Measurements from ENCODE around the gene SLC5A5. TPM values are rescaled to one million over a fixed set of nuclear protein-coding genes. Genes with fewer than 3 reads are reported as not detected.

SLC5A5 gene
- polyA plus RNA-seq, 1 of the 3 experiments (the other 2 are of a cell fraction) = 0.02 TPM

- TF ChIP-seq USF1 (IDR thresholded peaks at IDR 0.05; ENCODE audit: borderline replicate concordance, low read depth) (no peak), PBX3 (IDR thresholded peaks at IDR 0.05) (no peak), RFX5 (IDR thresholded peaks at IDR 0.05; ENCODE audit: low read length) (no peak), NFIC (IDR thresholded peaks at IDR 0.05; ENCODE audit: borderline replicate concordance) (no peak), POLR2AphosphoS5 (IDR thresholded peaks at IDR 0.05; ENCODE audit: low read depth, low read length) (no peak), GABPA (IDR thresholded peaks at IDR 0.05; ENCODE audit: low read depth) (no peak), SMC3 (IDR thresholded peaks at IDR 0.05; ENCODE audit: low read depth, low read length) (no peak), MXI1 (IDR thresholded peaks at IDR 0.05; ENCODE audit: low read depth, low read length) (no peak), YY1 (IDR thresholded peaks at IDR 0.05; ENCODE audit: low read depth) (no peak), SIN3A (IDR thresholded peaks at IDR 0.05; ENCODE audit: borderline replicate concordance, low read depth, low read length) (no peak), IRF3 (IDR thresholded peaks at IDR 0.05; ENCODE audit: low read depth, low read length) (no peak)
Measured at GRCh38 chr19:17922138-17922537, 50.4 kb downstream of the SLC5A5 start (continued).

DNA sequence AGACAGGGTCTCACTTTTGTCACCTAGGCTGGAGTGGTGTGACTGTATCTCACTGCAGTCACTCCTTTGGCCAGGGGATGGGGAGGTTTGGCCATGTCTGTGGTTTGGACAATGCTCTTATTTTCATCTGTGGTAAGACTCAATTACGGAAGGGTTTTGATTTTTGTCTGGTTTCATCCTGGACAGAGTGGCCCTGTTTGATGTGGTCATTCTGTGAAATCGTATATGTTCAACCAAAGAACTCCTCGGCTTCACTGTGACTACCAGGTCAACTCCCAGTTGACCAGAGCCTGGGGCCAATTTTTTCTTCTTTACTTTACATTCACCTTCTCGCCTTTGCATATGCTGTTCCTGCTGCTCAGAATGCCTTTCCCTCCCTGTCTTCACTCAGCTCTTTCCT lies 54.3 kb downstream of the SLC5A5 start:
- Histone ChIP-seq H3K9ac (no peak overlapping the region), H3K4me3 (ENCODE audit: low read depth in 2 of 2, low read length in 1 of 2) (no peak overlapping the region), H3K79me2 (ENCODE audit: insufficient read depth) (no peaks in the 10 kb centered on the region), H2AFZ (ENCODE audit: low read depth) (no peak overlapping the region), H3K27ac (ENCODE audit: low read depth in 2 of 2, low read length in 1 of 2) (no peak overlapping the region), H3K27me3 (ENCODE audit: insufficient read depth) (no peaks in the 10 kb centered on the region; the same call in 1 of the 2 replicates), H3K4me2 (no peak overlapping the region), H3K9me2 (no peaks in the 10 kb centered on the region), H3F3A (replicated peaks; ENCODE audit: insufficient read depth) (no peaks in the 10 kb centered on the region), H4K20me1 (ENCODE audit: insufficient read depth) (no peaks in the 10 kb centered on the region), H3K4me1 (ENCODE audit: control insufficient read depth in 1 of 2, insufficient read depth in 2 of 2, low read depth in 1 of 2, low read length in 1 of 2) (no peaks in the 10 kb centered on the region), H3K9me3 (no peaks in the 10 kb centered on the region), H3K36me3 (replicated peaks in 1 of 2; ENCODE audit: control insufficient read depth in 1 of 2, insufficient read depth in 2 of 2, low read length in 1 of 2) (no peaks in the 10 kb centered on the region)
- no peak for TF ChIP-seq SMC3 (IDR thresholded peaks at IDR 0.05; ENCODE audit: low read depth, low read length)
- TF ChIP-seq GATA2 (CRISPR knock-in tag; IDR thresholded peaks at IDR 0.05) = no peak
- TF ChIP-seq CHD2 (IDR thresholded peaks at IDR 0.05; ENCODE audit: low read length, partially characterized antibody) = no peak
- no peak for TF ChIP-seq NRF1 (IDR thresholded peaks at IDR 0.05; ENCODE audit: low read depth, low read length)
- TF ChIP-seq USF2 (IDR thresholded peaks at IDR 0.05; ENCODE audit: borderline replicate concordance, low read depth, low read length) = no peak
- no peak for TF ChIP-seq USF1 (IDR thresholded peaks at IDR 0.05; ENCODE audit: borderline replicate concordance, low read depth)
- no peak for TF ChIP-seq FOSL2 (IDR thresholded peaks at IDR 0.05; ENCODE audit: borderline replicate concordance, low read depth)
- TF ChIP-seq EZH2phosphoT487 (IDR thresholded peaks at IDR 0.05; ENCODE audit: borderline replicate concordance, low read depth) = no peak
- ChIA-PET POLR2A (no interaction called here), CTCF (interaction anchor here (1.3 kb wide), 1 partner anchor 81 kb away, joined by 3 read pairs; no protein-coding TSS in a partner anchor)
- 42% methylated on average over 4 of the region's 4 CpGs for WGBS (ENCODE audit: low lambda C conversion rate)
- DNase-seq = no peak
